ENCODE results near the gene UNC5CL. TPM values are rescaled to one million over a fixed set of nuclear protein-coding genes. Genes with fewer than 3 reads are reported as not detected.

UNC5CL gene
- total RNA-seq, 1 experiment from 2014 or later, result 0.58 TPM

GRCh38 chr6:41075651-41076626, 36.9 kb upstream of the UNC5CL start:
- H3K27ac ChIP-seq (ENCODE audit: low read length), result no peak overlapping the region
- H3K36me3 ChIP-seq (ENCODE audit: low read depth, low read length), result peaks cover 26% of the 10 kb centered on the region; the same call in 1 of the 2 replicates
- intact Hi-C loops (cut with micrococcal nuclease), result no loop called here
- H4K20me1 ChIP-seq (ENCODE audit: low read length), result peaks cover 49% of the 10 kb centered on the region
- no peaks in the 10 kb centered on the region for H3K9me2 ChIP-seq (replicated peaks; ENCODE audit: low read length)
- DNase-seq (no peak), ATAC-seq (no peak)
- H3K9ac ChIP-seq (ENCODE audit: low read length), result no peak overlapping the region
- TF ChIP-seq EZH2phosphoT487 (IDR thresholded peaks at IDR 0.05; ENCODE audit: borderline replicate concordance, low read length) (no peak), CTCF (conservative IDR thresholded peaks at IDR 0.05; ENCODE audit: low read depth, low read length) (no peak), EZH2 (IDR thresholded peaks at IDR 0.05; ENCODE audit: low read length, unreplicated experiment) (no peak)
- H3K27me3 ChIP-seq (ENCODE audit: low read length), result no peaks in the 10 kb centered on the region
- BruUV-seq (replicated peaks), result no TSS peak
- peaks cover 82% of the 10 kb centered on the region for H3K79me2 ChIP-seq (ENCODE audit: low read length)
- ChIA-PET POLR2A (ENCODE audit: unreplicated experiment) (interaction anchor here (1.0 kb wide), 1 partner anchor 79 kb away, joined by 3 read pairs; no protein-coding TSS in a partner anchor), CTCF (no interaction called here)
- peaks cover 38% of the 10 kb centered on the region; the same call in 1 of the 2 replicates for H3K4me1 ChIP-seq (ENCODE audit: insufficient read depth, low read length)
- peak overlapping the region; percentile 85; the same call in 1 of the 2 replicates for H3K4me3 ChIP-seq (ENCODE audit: low read length)
- H2AFZ ChIP-seq (ENCODE audit: low read length), result no peak overlapping the region
- peak overlapping the region; percentile 99 for H3K4me2 ChIP-seq (ENCODE audit: low read length)
- H3K9me3 ChIP-seq (ENCODE audit: low read length), result no peaks in the 10 kb centered on the region
- H3F3A ChIP-seq (ENCODE audit: low read length, unreplicated experiment), result no peaks in the 10 kb centered on the region

- Histone ChIP-seq H3K27me3 (ENCODE audit: low read length) (no peaks in the 10 kb centered on the region), H3K79me2 (ENCODE audit: low read length) (peaks cover 80% of the 10 kb centered on the region), H3K4me2 (ENCODE audit: low read length) (peak overlapping the region; percentile 99), H3K9me2 (replicated peaks; ENCODE audit: low read length) (no peaks in the 10 kb centered on the region), H3K36me3 (ENCODE audit: low read depth, low read length) (peaks cover 15% of the 10 kb centered on the region; the same call in 1 of the 2 replicates), H3K4me3 (ENCODE audit: low read length) (peak overlapping the region; percentile 85), H3K27ac (ENCODE audit: low read length) (no peak overlapping the region), H3F3A (ENCODE audit: low read length, unreplicated experiment) (no peaks in the 10 kb centered on the region), H3K9me3 (ENCODE audit: low read length) (no peaks in the 10 kb centered on the region), H4K20me1 (ENCODE audit: low read length) (peaks cover 49% of the 10 kb centered on the region), H3K9ac (ENCODE audit: low read length) (peak overlapping the region; percentile 98; the same call in 1 of the 2 replicates), H2AFZ (ENCODE audit: low read length) (no peak overlapping the region), H3K4me1 (ENCODE audit: insufficient read depth, low read length) (peaks cover 46% of the 10 kb centered on the region)
- BruUV-seq (replicated peaks), result no TSS peak
- no peak for TF ChIP-seq EZH2 (IDR thresholded peaks at IDR 0.05; ENCODE audit: low read length, unreplicated experiment)
- TF ChIP-seq CTCF (conservative IDR thresholded peaks at IDR 0.05; ENCODE audit: low read depth, low read length), result no peak
- TF ChIP-seq EZH2phosphoT487 (IDR thresholded peaks at IDR 0.05; ENCODE audit: borderline replicate concordance, low read length), result no peak
- ATAC-seq, result no peak
- DNase-seq, result no peak
- intact Hi-C loops (cut with micrococcal nuclease), result loop anchor here (5.0 kb wide), 1 partner anchor 242 kb away; no protein-coding TSS in a partner anchor
- POLR2A ChIA-PET (ENCODE audit: unreplicated experiment), result interaction anchor here (0.6 to 1.0 kb wide), 3 partner anchors 17 to 821 kb away, joined by 3 read pairs; no protein-coding TSS in a partner anchor
- CTCF ChIA-PET, result no interaction called here
Observed at GRCh38 chr6:41074692-41075436, 35.8 kb upstream of the UNC5CL start.
